Activated T-cell treated with anti-CD3 and anti-CD28 coated beads for 48 hours (primary cell): ENCODE measurements around the gene MAK.
"Not testable (repeated sequence)": the region's sequence is repeated elsewhere in the genome, so short reads cannot be mapped to it uniquely, and the experiment has no call there.

Experiments
- DNase-seq: peaks from one replicate; pipeline ENCODE4 v3.0.0-alpha.2; 2020; ENCODE audit warnings: low read depth

MAK gene

DNA sequence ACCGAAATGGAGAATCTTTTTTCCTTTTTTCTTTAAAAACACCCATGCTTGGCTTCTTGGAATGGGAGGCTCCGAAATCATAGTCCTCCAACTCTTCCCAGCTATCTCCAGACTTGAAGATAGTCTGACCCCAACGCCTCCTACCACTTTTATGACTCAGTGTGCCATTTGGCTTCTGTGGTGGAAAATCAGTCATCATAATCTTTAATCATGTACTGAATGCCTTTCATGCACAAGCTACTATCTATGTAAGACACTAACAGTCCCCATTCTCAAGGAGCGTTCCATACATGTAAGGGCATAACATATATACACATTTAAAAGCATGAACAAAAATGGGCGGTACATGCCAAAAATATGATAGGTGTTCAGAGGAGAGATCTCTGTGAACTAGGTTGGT, 46.7 kb downstream of the MAK start:
- DNase-seq = no peak

GRCh38 chr6:10779076-10779475, 59.3 kb downstream of the MAK start:
- DNase-seq = no peak

GRCh38 chr6:10778230-10778629, 60.1 kb downstream of the MAK start:
- DNase-seq = no peak

DNA sequence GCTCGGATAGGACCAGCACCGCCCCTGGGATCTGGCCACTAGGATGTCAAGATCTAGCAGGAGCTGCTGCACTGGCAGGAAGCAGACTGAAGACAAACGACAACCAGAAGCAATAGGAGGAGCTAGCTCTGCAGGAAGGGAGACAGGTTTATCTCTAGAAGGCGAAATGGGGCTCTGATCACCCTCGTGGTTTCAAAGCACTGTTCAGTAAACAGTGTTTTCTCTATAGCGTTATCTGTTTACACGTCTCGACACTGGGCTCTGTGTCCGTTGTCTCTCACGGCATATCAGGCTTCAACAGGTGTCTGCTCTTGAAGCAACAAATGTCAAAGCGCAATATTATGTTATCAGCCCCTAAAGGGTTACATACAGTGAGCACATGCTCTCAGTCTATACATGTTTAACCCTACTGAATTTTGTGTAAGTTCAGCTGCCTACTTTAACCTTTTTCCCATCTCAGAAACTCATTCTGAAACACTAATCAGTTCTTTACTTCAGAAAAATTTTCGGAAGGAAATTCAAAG, 66.9 kb downstream of the MAK start:
- DNase-seq = no peak

- no peak for DNase-seq
Observed at GRCh38 chr6:10769419-10769818, 68.9 kb downstream of the MAK start.

- DNase-seq = no peak
Observed at GRCh38 chr6:10763006-10763405, 75.3 kb downstream of the MAK start.

DNA sequence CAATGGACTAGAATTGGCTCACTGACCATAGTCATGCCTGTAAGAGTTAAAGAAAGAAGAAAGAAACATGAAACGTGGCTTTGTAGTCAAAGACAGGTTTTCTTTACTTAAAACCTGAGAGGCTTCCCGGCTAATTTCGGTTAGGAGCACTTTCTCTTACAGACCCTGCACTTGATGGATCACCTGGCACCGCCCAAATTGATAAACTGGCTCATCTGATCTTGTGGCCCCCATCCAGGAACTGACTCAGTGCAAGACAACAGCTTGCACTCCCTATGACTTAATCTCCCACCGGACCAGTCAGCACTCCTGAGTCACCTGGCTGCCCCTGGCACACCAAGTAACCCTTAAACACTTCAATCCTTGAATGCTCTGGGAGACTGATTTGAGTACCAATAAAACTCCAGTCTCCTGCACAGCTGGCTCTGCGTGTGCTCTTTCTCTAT, 78.4 kb downstream of the MAK start:
- DNase-seq = no peak

GRCh38 chr6:10759312-10759839, 79.0 kb downstream of the MAK start:
- DNase-seq = no peak

DNA sequence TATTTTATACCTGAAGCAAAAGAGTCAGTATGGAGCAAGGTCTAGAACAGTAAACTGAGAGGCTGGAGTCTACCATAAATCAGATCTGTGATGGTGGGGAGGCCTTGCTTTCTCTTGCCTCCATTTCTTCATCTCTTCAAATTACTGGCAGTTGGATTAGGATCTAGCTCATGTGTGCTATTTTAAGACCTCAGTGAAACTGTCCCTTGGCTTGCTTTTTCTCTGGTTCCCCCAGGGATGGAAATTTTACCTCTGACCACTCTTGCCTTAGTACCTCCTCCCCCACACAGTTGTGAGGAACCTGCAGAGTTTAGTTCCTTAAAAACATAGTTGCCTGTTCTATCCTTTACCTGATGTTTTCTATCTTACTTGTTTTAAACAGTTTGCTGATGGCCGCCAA, 82.3 kb downstream of the MAK start:
- DNase-seq = no peak

- DNase-seq = not testable (repeated sequence)
Observed at GRCh38 chr6:10751757-10752156, 86.6 kb downstream of the MAK start.

- DNase-seq = not testable (repeated sequence)
Observed at GRCh38 chr6:10750568-10750967, 87.8 kb downstream of the MAK start.

- DNase-seq = no peak
Observed at GRCh38 chr6:10749734-10750133, 88.6 kb downstream of the MAK start.

DNA sequence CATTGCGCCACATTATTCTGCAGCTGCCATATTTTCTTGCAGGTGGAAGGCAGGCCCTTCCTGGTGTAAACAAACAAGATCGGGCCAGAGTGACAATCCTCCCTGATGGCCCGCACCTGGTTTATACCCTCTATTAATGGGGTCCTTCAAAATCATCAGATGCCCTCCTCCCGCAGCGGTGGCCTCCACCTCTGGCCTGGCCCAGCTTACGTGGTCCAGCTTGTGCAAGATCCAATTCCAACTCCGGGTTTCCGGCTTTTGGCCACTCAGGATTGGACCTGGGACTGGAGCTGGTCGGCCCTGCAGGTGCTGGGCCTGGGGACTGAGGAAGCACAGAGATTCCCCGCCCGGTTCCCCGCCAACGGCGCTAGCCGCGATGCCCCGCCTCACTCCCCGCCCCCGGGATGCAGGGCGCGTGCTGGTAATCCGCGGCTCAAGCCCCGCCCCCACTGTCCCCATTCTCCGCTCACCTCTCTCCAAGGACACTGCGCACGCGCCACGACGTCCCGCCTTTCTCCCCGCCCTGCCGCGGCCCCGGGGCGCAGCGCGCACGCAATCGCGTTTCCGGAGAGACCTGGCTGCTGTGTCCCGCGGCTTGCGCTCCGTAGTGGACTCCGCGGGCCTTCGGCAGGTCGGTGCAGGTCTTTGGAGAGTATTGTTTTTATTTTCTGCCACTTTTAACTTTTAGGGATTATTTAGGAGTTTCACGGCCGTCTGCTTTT, 90.9 kb downstream of the MAK start, which contains the start of gene TMEM14B:
TMEM14B (plus strand) TSS at position 555 of the 722 bp plus-strand sequence. CDS start 1,441 bp downstream, outside the sequence.
- DNase-seq = peak; percentile 100

GRCh38 chr6:10746915-10747250, 91.5 kb downstream of the MAK start:
- no peak for DNase-seq

GRCh38 chr6:10745116-10745515, 93.2 kb downstream of the MAK start:
- no peak for DNase-seq

GRCh38 chr6:10743515-10743914, 94.8 kb downstream of the MAK start:
- DNase-seq = no peak

DNA sequence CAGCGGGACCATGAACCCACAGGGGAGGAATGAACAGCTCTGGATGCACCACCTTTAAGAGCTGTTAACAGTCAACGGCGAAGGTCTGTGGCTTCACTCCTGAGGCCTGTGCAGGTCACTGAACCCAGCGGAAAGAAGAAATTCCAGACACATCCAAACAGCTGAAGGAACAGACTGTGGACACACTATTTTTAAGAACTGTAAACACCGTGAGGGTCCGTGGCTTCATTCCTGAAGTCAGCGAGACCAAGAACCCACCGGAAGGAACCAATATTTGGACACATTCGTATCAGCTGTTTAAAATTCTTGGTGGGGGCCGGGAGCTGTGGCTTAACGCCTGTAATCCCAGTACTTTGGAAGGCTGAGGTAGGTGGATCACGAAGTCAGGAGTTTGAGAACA, 96.1 kb downstream of the MAK start:
- no peak for DNase-seq

DNA sequence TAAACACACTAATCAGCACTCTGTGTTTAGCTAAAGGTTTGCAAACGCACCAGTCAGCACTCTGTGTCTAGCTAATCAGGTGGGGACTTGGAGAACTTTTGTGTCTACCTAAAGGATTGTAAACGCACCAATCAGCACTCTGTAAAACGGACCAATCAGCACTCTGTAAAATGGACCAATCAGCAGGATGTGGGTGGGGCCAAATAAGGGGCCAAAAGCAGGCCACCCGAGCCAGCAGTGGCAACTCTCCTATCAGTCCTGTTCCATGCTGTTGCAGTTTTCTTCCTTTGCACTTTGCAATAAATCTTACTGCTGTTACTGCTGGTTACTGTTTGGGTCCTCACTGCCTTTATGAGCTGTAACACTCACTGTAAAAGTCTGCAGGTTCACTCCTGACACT, 96.7 kb downstream of the MAK start:
- not testable (repeated sequence) for DNase-seq

GRCh38 chr6:10740061-10740460, 98.3 kb downstream of the MAK start:
- no peak for DNase-seq

- no peak for DNase-seq
Observed at GRCh38 chr6:10736731-10737130, 101.6 kb downstream of the MAK start.

- DNase-seq = no peak
Observed at GRCh38 chr6:10733863-10734262, 104.5 kb downstream of the MAK start.

GRCh38 chr6:10733151-10733715, 105.1 kb downstream of the MAK start:
- no peak for DNase-seq

DNA sequence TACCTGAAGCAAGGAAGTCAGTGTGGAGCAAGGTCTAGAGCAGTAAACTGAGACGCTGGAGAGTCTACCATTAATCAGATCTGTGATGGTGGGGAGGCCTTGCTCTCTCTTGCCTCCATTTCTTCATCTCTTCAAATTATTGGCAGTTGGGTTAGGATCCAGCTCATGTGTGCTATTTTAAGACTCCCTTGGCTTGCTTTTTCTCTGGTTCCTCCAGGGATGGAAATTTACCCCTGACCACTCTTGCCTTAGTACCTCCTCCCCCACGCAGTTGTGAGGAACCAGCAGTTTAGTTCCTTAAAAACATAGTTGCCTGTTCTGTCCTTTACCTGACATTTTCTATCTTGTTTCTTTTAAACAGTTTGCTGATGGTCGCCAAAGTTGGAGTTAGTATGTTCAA, 108.1 kb downstream of the MAK start:
- DNase-seq = no peak
